Left ventricle myocardium inferior (tissue), 1 donor: Measurements from ENCODE around the gene GPR15. TPM values are rescaled to one million over a fixed set of nuclear protein-coding genes. Genes with fewer than 3 reads are reported as not detected.

Source experiments
- DNase-seq: peaks from one replicate; pipeline ENCODE4 v3.0.0-alpha.2; 2020
- H3K27ac ChIP-seq: fragments of 200-600 bp; replicated peaks from 2 replicates; pipeline ENCODE4 v1.8.0; 2021
- H3K27me3 ChIP-seq: fragments of 200-600 bp; 2 replicates; pipeline ENCODE4 v1.8.0; 2021; ENCODE audit warnings: low read depth
- H3K36me3 ChIP-seq: fragments of 200-600 bp; 2 replicates; pipeline ENCODE4 v1.8.0; 2021
- H3K4me1 ChIP-seq: fragments of 200-600 bp; 2 replicates; pipeline ENCODE4 v1.8.0; 2021
- H3K4me3 ChIP-seq: fragments of 200-600 bp; 2 replicates; pipeline ENCODE4 v1.8.0; 2021; ENCODE audit warnings: mild to moderate bottlenecking, moderate library complexity
- H3K9me3 ChIP-seq: fragments of 200-600 bp; replicated peaks from 2 replicates; pipeline ENCODE4 v1.8.0; 2021
- CTCF ChIP-seq: fragments of 200-600 bp; IDR thresholded peaks from 2 replicates; pipeline ENCODE4 v1.8.0; 2021; ENCODE audit warnings: antibody characterized with exemption, mild to moderate bottlenecking, borderline replicate concordance
- intact Hi-C: fragments of 100-400 bp; cut with micrococcal nuclease; formaldehyde crosslinking; loops from one replicate; pipeline ENCODE4 v1.11.0; 2022
- total RNA-seq: library from RNA; stranded (reverse); fragmentation: NEBNext Ultra II Directional; extraction: Animal tissue kit (Norgen Biotek cat#: 25700); gene quantifications from one replicate; pipeline ENCODE4 v1.2.1, GENCODE V29; 2021
- donor health status: DM: no; HTN: yes; CAD: no; lungs with severe emphysema.

The GPR15 gene
- total RNA-seq, 1 donor from 2014 or later = not detected

- H3K27ac ChIP-seq = peak overlapping the region; percentile 99
- H3K27me3 ChIP-seq = no peaks in the 10 kb centered on the region
- H3K36me3 ChIP-seq = peaks cover 33% of the 10 kb centered on the region
- intact Hi-C loops = loop anchor here (5.0 kb wide), 1 partner anchor 70 kb away; the partner anchor contains the start of gene CPOX
- peak overlapping the region; percentile 89 for H3K4me3 ChIP-seq
- no peaks in the 10 kb centered on the region for H3K9me3 ChIP-seq
- H3K4me1 ChIP-seq = peaks cover 50% of the 10 kb centered on the region
- DNase-seq = no peak
- no peak for TF ChIP-seq CTCF
Observed at GRCh38 chr3:98521897-98522543, 9.8 kb upstream of the GPR15 start.

GRCh38 chr3:98522544-98523281, 9.1 kb upstream of the GPR15 start, which contains the start of gene CLDND1:
Gene CLDND1, minus strand, starts transcription at chr3:98522902. Its CDS starts 1,478 bp downstream, at chr3:98521424.
- TF ChIP-seq CTCF = no peak
- Histone ChIP-seq H3K4me3 (peak within 1 kb of the TSS; percentile 89), H3K27ac (peak within 1 kb of the TSS; percentile 99), H3K36me3 (peaks cover 30% of the 10 kb centered on the region), H3K4me1 (peaks cover 50% of the 10 kb centered on the region), H3K9me3 (no peaks in the 10 kb centered on the region), H3K27me3 (no peaks in the 10 kb centered on the region)
- intact Hi-C loops = loop anchor here (5.0 kb wide), 1 partner anchor 70 kb away; the partner anchor contains the start of gene CPOX
- DNase-seq = peak; percentile 98

GRCh38 chr3:98525494-98525893, 6.3 kb upstream of the GPR15 start:
- no peak for TF ChIP-seq CTCF
- Histone ChIP-seq H3K27ac (no peak overlapping the region), H3K4me3 (no peak overlapping the region), H3K36me3 (peaks cover 8% of the 10 kb centered on the region), H3K4me1 (peaks cover 25% of the 10 kb centered on the region), H3K9me3 (no peaks in the 10 kb centered on the region), H3K27me3 (no peaks in the 10 kb centered on the region)
- no peak for DNase-seq
- intact Hi-C loops = no loop called here

- Histone ChIP-seq H3K27me3 (no peaks in the 10 kb centered on the region), H3K9me3 (no peaks in the 10 kb centered on the region), H3K4me3 (no peak overlapping the region), H3K4me1 (no peaks in the 10 kb centered on the region), H3K36me3 (no peaks in the 10 kb centered on the region), H3K27ac (no peak overlapping the region)
- intact Hi-C loops = no loop called here
- TF ChIP-seq CTCF = no peak
- DNase-seq = no peak
Observed at GRCh38 chr3:98528474-98529346, 3.1 kb upstream of the GPR15 start.

- intact Hi-C loops = no loop called here
- H3K36me3 ChIP-seq = no peaks in the 10 kb centered on the region
- no peaks in the 10 kb centered on the region for H3K27me3 ChIP-seq
- H3K4me3 ChIP-seq = no peak overlapping the region
- DNase-seq = no peak
- no peak for TF ChIP-seq CTCF
- H3K9me3 ChIP-seq = no peaks in the 10 kb centered on the region
- no peak overlapping the region for H3K27ac ChIP-seq
- H3K4me1 ChIP-seq = no peaks in the 10 kb centered on the region
Observed at GRCh38 chr3:98529856-98530459, 1.8 kb upstream of the GPR15 start.
